ENCODE measurements around the gene KLF6. TPM values are rescaled to one million over a fixed set of nuclear protein-coding genes. Genes with fewer than 3 reads are reported as not detected.

The KLF6 gene
- total and polyA plus RNA-seq, 9 of the 15 experiments (the other 6 are each of a cell fraction or from before 2014, with no cell fraction given) = 3.2 to 23.9 (median 8.0) TPM

- Histone ChIP-seq H3K4me1 (replicated peaks in 1 of 2; ENCODE audit: control insufficient read depth in 2 of 2, insufficient read depth in 2 of 2, low read length in 2 of 2) (peaks cover 19 to 27% of the 10 kb centered on the region in 2 experiments), H3K27me3 (ENCODE audit: control insufficient read depth in 2 of 2, insufficient read depth in 2 of 2, low read length in 2 of 2) (no peaks in the 10 kb centered on the region), H3K9ac (ENCODE audit: insufficient read depth in 1 of 2, low read depth in 2 of 2, low read length in 2 of 2) (peak overlapping the region; percentile 60 to 66; a peak in 3 of 4 replicates), H3K36me3 (ENCODE audit: control insufficient read depth, insufficient read depth, low read length) (no peaks in the 10 kb centered on the region), H3K27ac (ENCODE audit: extremely low read depth, low read depth, low read length) (peak overlapping the region; percentile 72), H2AFZ (ENCODE audit: low read depth, low read length) (peak overlapping the region; percentile 99), H3K9me1 (ENCODE audit: control insufficient read depth, insufficient read depth, low read length) (no peaks in the 10 kb centered on the region), H3K9me3 (replicated peaks; ENCODE audit: control insufficient read depth, insufficient read depth, low read depth, low read length) (no peaks in the 10 kb centered on the region), H3K4me2 (ENCODE audit: insufficient read depth, low read length) (peak overlapping the region; percentile 75), H4K20me1 (replicated peaks; ENCODE audit: control insufficient read depth, insufficient read depth, low read length) (no peaks in the 10 kb centered on the region), H3K79me2 (ENCODE audit: control insufficient read depth, insufficient read depth, low read length) (no peaks in the 10 kb centered on the region), H3K4me3 (peak overlapping the region; percentile 19; the same call in 1 of the 2 replicates)
- POLR2A ChIA-PET = interaction anchor here (0.9 to 2.8 kb wide), 4 partner anchors 9 to 60 kb away, joined by 3 to 17 read pairs (median 3); partner anchors contain the start of gene KLF6
- DNase-seq (ENCODE audit: extremely low read depth in 1 of 4, low spot score in 3 of 4) (no peak), ATAC-seq (peak; percentile 56), FAIRE-seq (peak; percentile 6)
- CTCF ChIA-PET (ENCODE audit: low intra/inter-chr PET ratio) = no interaction called here
- no TSS peak for BruUV-seq (replicated peaks)
- in situ Hi-C loops (cut with MboI) (no loop called here), intact Hi-C loops (cut with micrococcal nuclease) (no loop called here)
- WGBS (ENCODE audit: insufficient coverage, low coverage, missing lambda C conversion rate) = 68% methylated on average over 6 of the region's 7 CpGs
- TF ChIP-seq ZNF644 (tag; IDR thresholded peaks at IDR 0.05; ENCODE audit: low read depth) = peak; percentile 51; the same call in 1 of the 2 replicates
- TF ChIP-seq ZNF609 (CRISPR knock-in tag; IDR thresholded peaks at IDR 0.05; ENCODE audit: borderline replicate concordance) = no peak
- TF ChIP-seq SMAD4 (CRISPR knock-in tag; conservative IDR thresholded peaks at IDR 0.05) = 0 out of 2 replicates have a peak, but pooled peaks have one; percentile 50
- no peak for TF ChIP-seq HINFP (tag; conservative IDR thresholded peaks at IDR 0.05; ENCODE audit: low read depth)
- TF ChIP-seq BRD4 (IDR thresholded peaks at IDR 0.05) = peak; percentile 27; the same call in 1 of the 2 replicates
- TF ChIP-seq ZBTB12 (CRISPR knock-in tag; IDR thresholded peaks at IDR 0.05) = peak; percentile 14; the same call in 1 of the 2 replicates
- 0 out of 2 replicates have a peak, but pooled peaks have one; percentile 4 for TF ChIP-seq EP400 (IDR thresholded peaks at IDR 0.05)
- no peak for TF ChIP-seq ZHX1 (conservative IDR thresholded peaks at IDR 0.05; ENCODE audit: low read length)
- no peak for TF ChIP-seq ARID1B (IDR thresholded peaks at IDR 0.05)
These were observed 44.4 kb upstream of the KLF6 start for GRCh38 chr10:3829156-3830050.

All from K562 (cell line).